ENCODE results near the gene RMDN3.

RMDN3 gene

DNA sequence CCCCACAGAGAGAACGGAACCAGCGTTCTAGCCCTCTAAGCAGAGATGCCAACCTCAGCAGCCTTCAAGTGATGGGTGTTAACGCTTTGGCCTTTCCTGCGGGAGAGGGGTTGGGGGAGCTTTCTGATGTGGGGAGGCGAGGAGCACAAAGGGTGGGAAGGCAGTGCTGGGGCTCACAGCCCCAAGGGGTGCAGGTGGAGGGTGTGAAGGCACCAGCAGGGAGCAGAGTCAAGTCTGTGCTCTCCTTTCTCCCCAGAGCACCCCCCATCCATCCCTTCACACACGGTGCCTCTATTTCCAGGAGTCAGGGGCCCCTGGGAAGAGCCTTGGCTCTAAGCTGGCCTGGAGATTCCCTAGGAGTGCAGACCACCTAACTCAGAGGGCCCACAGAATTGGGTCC lies 18.8 kb upstream of the RMDN3 start:
- no peak overlapping the region for H3K4me3 ChIP-seq (ENCODE audit: low read length)
- no peak for DNase-seq (ENCODE audit: low read depth)
- TF ChIP-seq, protein P1, sequence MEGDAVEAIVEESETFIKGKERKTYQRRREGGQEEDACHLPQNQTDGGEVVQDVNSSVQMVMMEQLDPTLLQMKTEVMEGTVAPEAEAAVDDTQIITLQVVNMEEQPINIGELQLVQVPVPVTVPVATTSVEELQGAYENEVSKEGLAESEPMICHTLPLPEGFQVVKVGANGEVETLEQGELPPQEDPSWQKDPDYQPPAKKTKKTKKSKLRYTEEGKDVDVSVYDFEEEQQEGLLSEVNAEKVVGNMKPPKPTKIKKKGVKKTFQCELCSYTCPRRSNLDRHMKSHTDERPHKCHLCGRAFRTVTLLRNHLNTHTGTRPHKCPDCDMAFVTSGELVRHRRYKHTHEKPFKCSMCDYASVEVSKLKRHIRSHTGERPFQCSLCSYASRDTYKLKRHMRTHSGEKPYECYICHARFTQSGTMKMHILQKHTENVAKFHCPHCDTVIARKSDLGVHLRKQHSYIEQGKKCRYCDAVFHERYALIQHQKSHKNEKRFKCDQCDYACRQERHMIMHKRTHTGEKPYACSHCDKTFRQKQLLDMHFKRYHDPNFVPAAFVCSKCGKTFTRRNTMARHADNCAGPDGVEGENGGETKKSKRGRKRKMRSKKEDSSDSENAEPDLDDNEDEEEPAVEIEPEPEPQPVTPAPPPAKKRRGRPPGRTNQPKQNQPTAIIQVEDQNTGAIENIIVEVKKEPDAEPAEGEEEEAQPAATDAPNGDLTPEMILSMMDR (conservative IDR thresholded peaks at IDR 0.05; ENCODE audit: low read depth, low read length) = no peak

DNA sequence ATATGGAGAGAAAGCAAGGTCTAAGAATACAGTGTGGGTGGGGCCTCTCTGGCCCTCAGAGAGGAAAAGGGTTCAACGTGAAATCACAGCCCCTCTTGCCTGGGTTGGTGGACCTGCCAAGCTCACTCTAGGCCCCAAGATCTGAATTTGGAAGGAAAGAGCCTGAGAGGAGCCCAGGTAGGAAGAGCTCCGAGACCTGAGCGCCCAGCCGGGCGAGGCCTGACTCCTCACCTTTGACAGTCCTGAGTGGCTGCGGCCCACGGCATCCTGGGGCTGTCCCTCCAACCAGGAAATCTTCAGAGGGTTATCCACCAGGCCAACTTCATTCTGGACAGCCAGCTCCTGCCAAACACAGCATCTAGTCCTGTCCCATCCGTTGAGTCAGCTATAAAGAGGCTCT lies 18.4 kb upstream of the RMDN3 start:
- DNase-seq (ENCODE audit: low read depth) = no peak
- H3K4me3 ChIP-seq (ENCODE audit: low read length) = no peak overlapping the region
- TF ChIP-seq, protein P1 (conservative IDR thresholded peaks at IDR 0.05; ENCODE audit: low read depth, low read length) = no peak

DNA sequence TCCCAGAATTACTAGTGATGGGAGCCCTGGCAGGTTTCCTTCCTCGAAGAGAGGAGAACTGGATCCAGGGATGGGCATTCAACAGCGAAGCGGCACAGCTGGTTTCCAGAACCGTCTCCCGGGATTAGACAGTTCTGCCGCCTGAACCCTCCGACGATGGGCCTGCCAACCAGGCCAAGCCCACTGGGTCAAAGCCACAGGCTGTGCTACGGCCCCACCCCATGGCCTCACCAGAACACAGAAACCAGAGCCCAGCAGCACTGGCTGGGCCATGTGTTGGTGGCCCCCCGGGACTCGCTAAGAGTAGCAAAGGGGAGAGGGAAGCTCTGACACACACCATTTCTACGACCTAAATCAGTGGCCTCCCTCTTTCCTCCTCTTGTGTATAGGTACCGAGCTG lies 17.0 kb upstream of the RMDN3 start:
- H3K4me3 ChIP-seq (ENCODE audit: low read length) = no peak overlapping the region
- DNase-seq (ENCODE audit: low read depth) = no peak
- TF ChIP-seq, protein P1 (conservative IDR thresholded peaks at IDR 0.05; ENCODE audit: low read depth, low read length) = no peak

DNA sequence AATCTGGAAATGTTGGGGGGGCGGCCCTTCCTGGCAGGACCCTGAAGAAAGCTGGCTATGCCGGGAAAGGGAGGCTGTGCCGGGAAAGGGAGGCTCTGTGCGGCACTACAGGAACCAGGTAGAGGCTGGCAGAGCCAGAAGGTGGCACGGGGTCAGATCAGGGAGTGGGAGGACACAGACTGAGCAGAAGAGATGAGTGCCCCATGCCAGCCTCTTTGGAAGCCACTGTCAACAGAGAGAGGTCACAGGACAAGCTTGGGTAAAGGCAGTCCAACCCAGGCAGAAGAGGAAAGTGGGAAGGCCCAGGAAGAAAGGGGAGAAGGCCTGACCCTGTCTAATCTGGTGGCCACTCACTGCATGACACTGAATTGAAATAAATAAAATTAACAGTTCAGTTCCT lies 16.2 kb upstream of the RMDN3 start:
- H3K4me3 ChIP-seq (ENCODE audit: low read length) = no peak overlapping the region
- TF ChIP-seq, protein P1 (conservative IDR thresholded peaks at IDR 0.05; ENCODE audit: low read depth, low read length) = no peak
- no peak for DNase-seq (ENCODE audit: low read depth)

DNA sequence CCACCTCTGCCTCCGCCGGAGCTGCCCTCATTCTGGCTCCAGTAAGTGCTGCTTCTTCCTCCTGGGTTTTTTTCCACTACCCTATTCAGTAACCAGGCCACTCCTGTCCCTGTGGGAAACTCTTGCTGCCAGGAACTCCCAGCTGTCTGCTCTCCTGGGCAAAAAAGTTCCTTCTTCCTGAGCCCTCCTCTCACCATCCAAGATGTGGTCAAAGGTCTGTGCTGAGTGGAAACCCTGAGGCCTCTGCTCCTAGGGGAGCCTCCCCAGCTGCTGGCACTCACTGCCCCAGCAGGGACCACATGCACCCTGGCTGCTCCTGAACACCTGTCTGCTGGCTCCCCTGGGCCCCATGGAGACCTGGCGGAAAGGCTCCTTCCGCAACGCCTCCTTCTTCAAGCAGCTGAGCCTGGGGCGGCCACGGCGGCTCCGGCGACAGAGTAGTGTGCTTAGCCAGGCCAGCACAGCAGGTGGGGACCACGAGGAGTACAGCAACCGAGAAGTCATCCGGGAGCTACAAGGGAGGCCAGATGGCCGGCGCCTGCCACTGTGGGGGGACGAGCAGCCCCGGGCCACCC lies 15.2 kb upstream of the RMDN3 start:
- H3K4me3 ChIP-seq (ENCODE audit: low read length) = no peak overlapping the region
- TF ChIP-seq, protein P1 (conservative IDR thresholded peaks at IDR 0.05; ENCODE audit: low read depth, low read length) = no peak
- no peak for DNase-seq (ENCODE audit: low read depth)

DNA sequence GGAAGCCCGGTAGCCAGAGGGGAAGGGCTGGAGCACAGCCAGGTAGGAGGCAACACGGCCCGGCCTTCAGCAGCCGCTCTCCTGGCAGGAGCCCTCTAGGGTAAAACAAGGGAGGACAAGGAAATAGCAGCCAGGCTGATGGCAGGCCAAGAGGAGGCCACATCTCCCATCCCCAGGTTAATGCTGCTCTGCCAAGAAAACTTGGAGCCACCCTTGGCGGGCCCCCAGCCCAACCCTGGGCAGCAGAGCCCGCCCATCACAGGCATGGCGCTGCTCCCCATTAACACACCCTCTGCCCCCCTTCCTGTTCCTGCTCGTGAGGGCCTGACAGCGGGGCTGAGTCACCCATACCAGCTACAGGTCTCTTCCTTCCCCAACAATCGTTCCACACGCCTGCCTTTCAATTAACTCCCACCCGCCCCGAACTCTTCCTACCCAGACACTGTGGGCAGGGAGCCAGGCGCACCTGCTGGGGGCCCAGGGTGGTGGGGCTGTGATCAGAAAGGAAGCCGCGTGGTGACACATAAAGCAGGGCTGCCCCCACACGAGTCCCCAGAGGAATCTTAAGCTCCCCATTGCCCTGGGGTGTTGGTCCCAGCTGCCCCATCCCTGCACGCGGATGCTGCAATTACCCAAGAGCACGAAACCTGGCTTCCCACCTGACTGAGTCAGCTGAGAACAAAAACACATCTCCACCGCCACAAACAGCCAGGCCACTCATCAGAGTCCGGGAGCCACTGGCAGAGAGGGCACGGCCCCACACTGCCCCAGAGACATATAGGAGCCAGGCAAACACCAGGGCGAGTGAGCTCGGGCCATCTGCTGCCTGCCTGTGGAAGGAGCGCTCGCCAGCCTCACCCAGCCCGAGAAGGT lies 14.5 kb upstream of the RMDN3 start, which contains the start of gene C15orf62:
Gene C15orf62 (plus strand): TSS at position 707 of the 873 bp plus-strand sequence. CDS start 516 bp downstream, outside the sequence.
- TF ChIP-seq, protein P1 (conservative IDR thresholded peaks at IDR 0.05; ENCODE audit: low read depth, low read length) = no peak
- no peak for DNase-seq (ENCODE audit: low read depth)
- H3K4me3 ChIP-seq (ENCODE audit: low read length) = no peak within 1 kb of the TSS

All from retinal pigment epithelial cell (primary cell).